Effector memory CD8-positive, alpha-beta T cell (primary cell): ENCODE measurements around the gene ARHGAP15.

ENCODE experiments used
- ATAC-seq: fragments of 150-1000 bp; cut with Tn5 transposase; replicated peaks from 2 replicates; pipeline ENCODE4 v1.10.0; 2021; ENCODE audit warnings: mild to moderate bottlenecking, moderate library complexity
- DNase-seq, 3 experiments: peaks; one replicate each; pipeline ENCODE4 v3.0.0; 2021
- H3K27ac Mint-ChIP-seq, 2 donors: one replicate each; pipeline ENCODE4 v1.8.0; 2022; ENCODE audit warnings: mild to moderate bottlenecking in 2 of 2, mixed read lengths in 2 of 2, moderate library complexity in 2 of 2
- H3K27me3 Mint-ChIP-seq, 2 donors: one replicate each; pipeline ENCODE4 v1.8.0; 2022; ENCODE audit warnings: mixed read lengths in 2 of 2
- H3K36me3 Mint-ChIP-seq: one replicate; pipeline ENCODE4 v1.8.0; 2022; ENCODE audit warnings: mild to moderate bottlenecking, moderate library complexity, mixed read lengths; ENCODE audit not compliant: insufficient read depth
- H3K4me1 Mint-ChIP-seq, 2 donors: one replicate each; pipeline ENCODE4 v1.8.0; 2022; ENCODE audit warnings: low read depth in 2 of 2, mixed read lengths in 2 of 2
- H3K4me3 Mint-ChIP-seq, 2 donors: one replicate each; pipeline ENCODE4 v1.8.0; 2022; ENCODE audit warnings: mild to moderate bottlenecking in 2 of 2, mixed read lengths in 2 of 2, moderate library complexity in 2 of 2
- H3K9me3 Mint-ChIP-seq, 2 donors: one replicate each; pipeline ENCODE4 v1.8.0; 2022; ENCODE audit warnings: mixed read lengths in 2 of 2

The ARHGAP15 gene

DNA sequence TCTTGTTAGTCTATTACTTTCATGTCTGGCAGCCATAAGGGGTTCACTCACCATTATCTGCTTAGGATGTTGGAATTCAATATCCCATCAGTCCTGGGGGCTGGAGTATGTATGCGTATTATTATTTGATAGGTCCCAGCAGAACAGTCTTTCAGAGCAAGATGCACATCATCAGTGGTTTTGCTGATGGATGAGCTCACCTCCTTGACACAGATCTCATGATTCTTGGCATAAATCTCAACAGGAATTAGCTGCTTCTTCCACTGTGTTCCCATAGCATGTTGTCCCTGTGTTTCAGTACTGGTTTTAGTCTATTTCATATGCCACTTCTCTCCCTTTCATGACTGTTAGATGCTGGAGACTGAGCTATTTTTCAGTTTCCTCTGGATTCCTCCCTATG lies 442.5 kb downstream of the ARHGAP15 start:
- H3K27ac Mint-ChIP-seq = peak overlapping the region in 1 of 2 donors; percentile 3
- no peak for DNase-seq

DNA sequence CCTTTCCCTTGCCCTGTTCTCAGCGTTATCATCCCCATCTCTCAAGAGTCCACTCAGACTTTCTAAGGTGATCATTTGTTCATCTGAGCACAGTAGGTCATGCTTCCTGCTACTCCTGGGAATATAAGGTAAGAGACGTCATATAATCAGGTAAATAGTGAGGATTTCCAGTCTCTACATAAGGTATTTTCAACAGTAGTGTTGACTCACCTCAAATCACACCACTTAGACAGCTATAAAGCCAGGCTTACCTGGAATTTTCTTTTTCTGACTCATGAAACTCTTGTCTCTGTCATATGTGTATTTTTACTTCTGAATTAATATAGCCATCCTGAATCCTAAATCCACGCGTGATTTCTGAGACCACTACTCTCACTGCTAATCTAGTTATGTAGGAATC lies 443.2 kb downstream of the ARHGAP15 start:
- H3K36me3 Mint-ChIP-seq = peaks cover 7% of the 10 kb centered on the region
- DNase-seq (no peak), ATAC-seq (no peak)
- peaks cover 0 to 2% of the 10 kb centered on the region in 2 donors for H3K9me3 Mint-ChIP-seq
- H3K4me3 Mint-ChIP-seq = no peak overlapping the region
- peaks cover 9 to 23% of the 10 kb centered on the region in 2 donors for H3K4me1 Mint-ChIP-seq
- H3K27ac Mint-ChIP-seq = peak overlapping the region in 1 of 2 donors; percentile 3
- no peaks in the 10 kb centered on the region for H3K27me3 Mint-ChIP-seq

More for the DNA sequence above, 442.5 kb downstream of the ARHGAP15 start:
- H3K9me3 Mint-ChIP-seq = peaks cover 0 to 4% of the 10 kb centered on the region in 2 donors
- H3K4me3 Mint-ChIP-seq = no peak overlapping the region
- peaks cover 10 to 26% of the 10 kb centered on the region in 2 donors for H3K4me1 Mint-ChIP-seq
- H3K27me3 Mint-ChIP-seq = no peaks in the 10 kb centered on the region
- ATAC-seq = no peak
- H3K36me3 Mint-ChIP-seq = peaks cover 8% of the 10 kb centered on the region

DNA sequence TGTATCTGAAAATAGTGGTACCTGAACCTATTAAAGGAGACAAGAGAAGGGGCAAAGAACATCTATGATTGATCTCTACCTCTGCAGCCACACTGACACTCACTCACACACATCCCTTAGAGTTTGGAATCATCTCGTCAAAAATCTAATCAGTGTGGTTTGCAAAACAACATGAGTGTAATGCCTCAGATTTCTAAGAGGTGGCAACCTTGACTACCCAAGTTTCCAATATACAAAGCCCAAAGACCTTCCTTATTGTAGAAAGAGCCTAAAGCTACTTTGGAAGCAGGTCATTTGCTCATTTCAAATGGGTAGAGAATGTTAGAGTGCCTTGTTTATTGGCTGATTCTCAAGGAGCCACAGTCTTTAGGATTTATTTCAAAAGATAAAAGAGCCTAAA lies 444.9 kb downstream of the ARHGAP15 start:
- H3K4me1 Mint-ChIP-seq = peaks cover 12 to 30% of the 10 kb centered on the region in 2 donors
- H3K4me3 Mint-ChIP-seq = no peak overlapping the region
- DNase-seq (no peak), ATAC-seq (no peak)
- no peak overlapping the region for H3K27ac Mint-ChIP-seq
- H3K9me3 Mint-ChIP-seq = no peaks in the 10 kb centered on the region
- H3K27me3 Mint-ChIP-seq = no peaks in the 10 kb centered on the region
- H3K36me3 Mint-ChIP-seq = peaks cover 4% of the 10 kb centered on the region

DNA sequence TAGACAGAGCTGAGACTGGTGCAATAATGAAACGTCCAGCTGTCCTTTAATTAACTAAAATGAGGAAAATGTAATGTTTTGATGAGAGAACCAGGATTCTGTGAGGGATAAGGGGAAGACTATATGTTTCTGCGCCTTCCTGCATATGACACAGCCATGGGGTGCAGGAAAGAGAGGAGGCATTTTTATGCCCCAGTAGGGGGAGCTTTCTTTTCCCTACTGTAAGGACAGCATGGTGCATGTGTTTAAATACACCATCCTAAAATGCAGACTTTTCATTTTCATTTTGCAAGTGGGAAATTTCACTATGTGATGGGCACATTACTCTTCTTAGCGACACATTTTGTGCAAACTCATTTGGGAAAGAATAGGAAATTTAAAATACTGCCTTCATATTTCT lies 446.1 kb downstream of the ARHGAP15 start:
- no peak overlapping the region for H3K27ac Mint-ChIP-seq
- H3K4me3 Mint-ChIP-seq = no peak overlapping the region
- H3K9me3 Mint-ChIP-seq = no peaks in the 10 kb centered on the region
- no peak for ATAC-seq
- peaks cover 4% of the 10 kb centered on the region for H3K36me3 Mint-ChIP-seq
- peaks cover 9 to 32% of the 10 kb centered on the region in 2 donors for H3K4me1 Mint-ChIP-seq
- no peak for DNase-seq
- H3K27me3 Mint-ChIP-seq = no peaks in the 10 kb centered on the region

DNA sequence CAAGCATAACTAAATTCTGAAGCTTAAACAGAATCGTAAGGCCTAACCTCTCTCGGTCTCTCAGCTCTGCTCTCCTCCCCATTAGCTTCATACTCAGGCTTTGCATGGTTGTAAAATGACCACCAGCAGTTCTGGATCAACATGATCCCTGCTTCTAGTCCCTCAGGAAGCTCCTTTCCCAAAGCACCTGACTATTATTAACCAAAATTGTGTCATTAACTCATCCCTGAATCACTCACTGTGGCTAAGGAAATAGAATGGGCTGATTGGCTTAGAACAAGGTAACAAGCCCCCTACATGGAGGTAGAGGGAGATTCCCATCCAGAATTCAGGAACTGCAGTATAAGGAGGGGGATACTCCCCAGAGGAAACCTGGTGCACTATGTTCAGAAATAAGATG lies 448.3 kb downstream of the ARHGAP15 start:
- Mint-ChIP-seq H3K27ac (no peak overlapping the region), H3K4me3 (no peak overlapping the region), H3K9me3 (no peaks in the 10 kb centered on the region), H3K36me3 (peaks cover under 1% of the 10 kb centered on the region), H3K27me3 (no peaks in the 10 kb centered on the region), H3K4me1 (peaks cover 16 to 40% of the 10 kb centered on the region in 2 donors)
- DNase-seq (no peak), ATAC-seq (no peak)

DNA sequence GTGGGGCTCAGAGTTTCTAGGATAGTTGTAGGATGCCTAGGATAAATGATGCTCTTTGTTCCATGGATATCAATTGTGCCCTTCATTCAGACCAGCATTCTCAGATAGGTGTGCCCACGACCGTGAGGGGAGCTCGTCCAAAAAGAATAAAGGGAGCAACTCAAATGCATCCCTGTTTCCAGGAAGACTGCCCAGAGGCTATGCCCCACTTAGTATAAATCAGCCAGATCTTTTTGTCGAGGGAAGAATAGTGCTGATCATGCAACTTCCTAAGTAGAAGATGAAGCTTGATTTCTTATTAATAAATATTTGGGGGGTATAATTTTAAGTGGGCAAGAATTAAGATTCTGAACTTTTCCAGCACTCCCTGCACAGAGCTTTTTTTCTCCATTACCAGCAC lies 450.2 kb downstream of the ARHGAP15 start:
- no peaks in the 10 kb centered on the region for H3K9me3 Mint-ChIP-seq
- no peak overlapping the region for H3K27ac Mint-ChIP-seq
- no peak overlapping the region for H3K4me3 Mint-ChIP-seq
- ATAC-seq (no peak), DNase-seq (no peak)
- H3K4me1 Mint-ChIP-seq = peaks cover 18 to 43% of the 10 kb centered on the region in 2 donors
- no peaks in the 10 kb centered on the region for H3K36me3 Mint-ChIP-seq
- H3K27me3 Mint-ChIP-seq = no peaks in the 10 kb centered on the region

DNA sequence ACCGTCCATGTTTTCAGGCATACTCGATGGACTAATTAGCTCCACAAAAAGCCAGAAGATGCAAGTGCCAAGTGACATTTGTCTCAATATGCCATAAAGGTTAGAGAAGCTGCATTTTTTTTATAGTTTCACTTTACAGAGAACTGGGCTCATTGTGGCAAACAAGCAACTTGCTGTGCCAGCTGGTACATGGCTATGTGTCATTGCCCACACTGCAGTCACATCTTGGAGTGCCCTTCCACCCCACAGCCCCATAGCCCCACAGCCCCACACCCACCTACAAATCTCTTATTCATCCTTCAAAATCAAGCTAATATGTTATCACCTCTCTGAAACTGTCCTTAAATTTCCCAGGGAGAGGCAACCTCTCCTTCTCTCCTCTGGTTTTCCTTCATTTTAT lies 451.9 kb downstream of the ARHGAP15 start:
- peaks cover 18 to 39% of the 10 kb centered on the region in 2 donors for H3K4me1 Mint-ChIP-seq
- H3K27ac Mint-ChIP-seq = peak overlapping the region; percentile 24 to 44
- no peaks in the 10 kb centered on the region for H3K27me3 Mint-ChIP-seq
- H3K9me3 Mint-ChIP-seq = no peaks in the 10 kb centered on the region
- ATAC-seq (peak; percentile 66), DNase-seq (no peak)
- no peaks in the 10 kb centered on the region for H3K36me3 Mint-ChIP-seq
- H3K4me3 Mint-ChIP-seq = peak overlapping the region in 1 of 2 donors; percentile 1

DNA sequence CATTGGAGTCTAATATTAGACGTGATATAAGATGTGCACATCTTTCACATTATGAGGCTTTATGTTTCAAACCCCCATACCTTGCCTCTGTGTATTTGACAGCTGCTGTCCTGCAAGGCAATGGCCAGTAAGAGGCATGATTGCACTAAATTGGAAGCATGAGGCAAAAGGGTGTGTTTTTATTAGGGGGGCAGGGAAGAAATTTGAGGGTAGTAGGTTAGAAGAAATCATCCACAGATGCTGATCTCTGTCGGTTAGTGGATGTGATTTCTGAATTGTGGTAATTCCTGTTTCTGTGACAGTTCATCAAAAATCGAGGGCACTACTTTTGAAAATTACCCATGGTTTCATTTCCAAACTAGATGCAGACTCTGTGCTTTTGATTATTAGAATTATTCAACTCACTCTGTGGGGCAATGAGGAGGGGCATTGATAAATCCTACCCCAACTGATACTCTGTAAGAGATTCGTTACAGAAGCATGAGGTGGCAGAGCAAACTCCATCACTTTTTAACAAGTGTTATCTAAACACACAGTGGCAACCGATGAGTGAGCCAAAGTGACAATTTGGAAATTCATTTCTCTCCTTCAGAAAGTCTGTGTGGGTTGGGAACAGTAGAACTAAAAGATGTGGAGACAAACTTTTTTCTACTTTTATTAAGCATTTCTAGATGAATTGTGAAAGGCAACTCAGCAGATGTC lies 453.0 kb downstream of the ARHGAP15 start:
- DNase-seq (no peak), ATAC-seq (no peak)
- no peaks in the 10 kb centered on the region for H3K27me3 Mint-ChIP-seq
- H3K27ac Mint-ChIP-seq = peak overlapping the region in 1 of 2 donors; percentile 3
- no peak overlapping the region for H3K4me3 Mint-ChIP-seq
- H3K36me3 Mint-ChIP-seq = no peaks in the 10 kb centered on the region
- H3K4me1 Mint-ChIP-seq = peaks cover 25 to 45% of the 10 kb centered on the region in 2 donors
- H3K9me3 Mint-ChIP-seq = no peaks in the 10 kb centered on the region

DNA sequence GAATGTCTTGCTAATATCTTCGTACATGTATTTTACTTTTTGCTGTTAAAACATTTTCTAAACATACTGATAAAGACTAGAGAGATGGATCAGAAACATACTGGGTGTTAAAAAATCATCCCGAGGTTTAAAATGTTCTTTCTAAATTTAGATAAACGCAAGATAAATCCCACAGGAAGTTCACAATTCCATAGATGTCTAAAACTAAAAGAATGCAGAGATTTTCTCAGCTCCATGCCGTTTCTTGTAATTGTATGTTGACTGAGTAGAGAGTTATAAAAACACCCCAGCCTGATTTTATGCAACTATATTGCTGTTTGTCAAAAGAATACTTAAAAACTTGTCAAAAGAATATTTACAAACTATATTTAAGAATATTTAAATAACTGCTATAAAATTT lies 455.7 kb downstream of the ARHGAP15 start:
- DNase-seq = no peak
- ATAC-seq = no peak
- Mint-ChIP-seq H3K4me1 (peaks cover 31 to 43% of the 10 kb centered on the region in 2 donors), H3K27ac (no peak overlapping the region), H3K4me3 (no peak overlapping the region), H3K27me3 (no peaks in the 10 kb centered on the region), H3K36me3 (no peaks in the 10 kb centered on the region), H3K9me3 (no peaks in the 10 kb centered on the region)

DNA sequence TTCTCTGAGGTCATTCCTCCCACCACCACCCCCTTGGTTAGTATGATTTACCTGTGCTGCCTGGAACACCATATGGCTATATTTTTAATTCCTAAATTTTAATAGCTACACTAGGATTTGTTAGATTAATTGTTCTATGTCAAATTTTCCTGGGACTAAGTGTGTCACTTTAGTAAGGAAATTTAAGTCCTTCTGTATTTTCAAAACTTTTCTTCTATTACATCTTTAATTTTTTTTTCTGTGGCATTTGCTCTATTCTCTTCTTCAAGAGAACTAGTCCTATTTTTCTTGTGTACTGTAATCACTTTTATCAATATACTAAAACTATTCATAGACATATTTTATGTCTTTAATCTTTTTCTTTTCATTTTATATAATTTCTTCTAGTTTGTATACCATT lies 456.9 kb downstream of the ARHGAP15 start:
- Mint-ChIP-seq H3K27me3 (no peaks in the 10 kb centered on the region), H3K4me1 (peaks cover 27 to 40% of the 10 kb centered on the region in 2 donors), H3K36me3 (peaks cover 5% of the 10 kb centered on the region), H3K27ac (no peak overlapping the region), H3K4me3 (no peak overlapping the region), H3K9me3 (no peaks in the 10 kb centered on the region)
- ATAC-seq = no peak
- DNase-seq = no peak

DNA sequence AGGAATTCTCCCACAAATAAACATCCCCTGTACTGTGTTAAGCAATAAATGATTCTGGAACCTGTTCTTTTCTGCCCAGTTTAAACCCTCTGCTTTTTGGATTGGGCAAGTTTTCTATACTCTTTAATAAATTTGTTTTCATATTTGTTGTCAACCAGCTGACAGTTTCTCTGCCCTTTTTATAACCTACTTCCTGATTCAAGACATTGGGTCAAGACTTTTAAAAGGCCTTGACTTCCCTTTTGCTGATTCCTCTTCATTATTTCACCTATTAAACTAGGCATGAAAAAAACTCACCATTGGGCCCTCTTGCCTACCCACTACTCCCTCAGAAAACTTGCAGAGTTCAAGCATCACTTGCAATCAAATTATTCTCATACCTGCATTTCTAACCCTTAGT lies 459.5 kb downstream of the ARHGAP15 start:
- DNase-seq (no peak), ATAC-seq (no peak)
- peak overlapping the region in 1 of 2 donors; percentile 57 for H3K27ac Mint-ChIP-seq
- peaks cover 17% of the 10 kb centered on the region for H3K36me3 Mint-ChIP-seq
- peaks cover 18 to 33% of the 10 kb centered on the region in 2 donors for H3K4me1 Mint-ChIP-seq
- H3K27me3 Mint-ChIP-seq = no peaks in the 10 kb centered on the region
- no peak overlapping the region for H3K4me3 Mint-ChIP-seq
- no peaks in the 10 kb centered on the region for H3K9me3 Mint-ChIP-seq

DNA sequence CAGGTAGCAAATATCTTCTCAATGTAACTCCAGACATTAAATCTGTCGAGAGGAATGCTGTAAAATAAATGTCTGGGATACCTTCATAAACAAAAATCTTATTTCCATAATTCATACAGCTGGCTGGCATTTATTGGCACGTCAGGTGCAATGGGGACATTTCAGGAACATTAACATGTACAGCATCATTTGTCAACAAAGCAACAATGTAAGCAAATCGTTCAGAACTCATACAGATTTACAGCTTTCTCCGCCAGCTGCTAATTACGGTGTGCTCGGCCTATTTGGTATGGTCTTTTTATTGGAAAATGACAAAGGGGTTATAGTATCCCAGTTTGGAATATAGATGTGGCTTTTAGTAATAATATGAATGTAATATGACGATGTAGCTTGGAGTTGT lies 464.9 kb downstream of the ARHGAP15 start:
- Mint-ChIP-seq H3K36me3 (peaks cover 34% of the 10 kb centered on the region), H3K4me3 (no peak overlapping the region), H3K27me3 (no peaks in the 10 kb centered on the region), H3K4me1 (peaks cover 4 to 24% of the 10 kb centered on the region in 2 donors), H3K9me3 (no peaks in the 10 kb centered on the region), H3K27ac (no peak overlapping the region)
- no peak for DNase-seq
- ATAC-seq = no peak

DNA sequence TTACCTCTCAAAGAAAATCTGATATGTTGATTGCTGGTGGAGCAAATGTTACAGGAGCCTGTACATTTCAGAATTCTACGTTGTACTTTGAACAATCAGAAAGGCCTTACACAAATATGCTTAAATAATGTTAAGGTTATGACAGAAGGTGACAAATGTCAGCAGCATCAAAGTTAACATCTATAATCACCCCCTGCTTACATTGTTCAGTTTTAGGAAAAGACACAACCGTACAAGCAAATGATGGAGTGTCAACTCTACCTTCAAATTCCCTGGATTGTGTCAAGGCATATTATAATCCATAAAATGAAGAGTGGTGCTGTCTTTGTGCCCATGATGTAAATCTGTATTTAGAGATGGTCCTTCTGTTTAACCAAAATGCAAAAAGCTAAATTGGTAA lies 465.5 kb downstream of the ARHGAP15 start:
- H3K9me3 Mint-ChIP-seq = no peaks in the 10 kb centered on the region
- H3K36me3 Mint-ChIP-seq = peaks cover 39% of the 10 kb centered on the region
- no peak overlapping the region for H3K27ac Mint-ChIP-seq
- ATAC-seq (no peak), DNase-seq (no peak)
- H3K4me1 Mint-ChIP-seq = peaks cover 4 to 25% of the 10 kb centered on the region in 2 donors
- no peaks in the 10 kb centered on the region for H3K27me3 Mint-ChIP-seq
- H3K4me3 Mint-ChIP-seq = no peak overlapping the region

DNA sequence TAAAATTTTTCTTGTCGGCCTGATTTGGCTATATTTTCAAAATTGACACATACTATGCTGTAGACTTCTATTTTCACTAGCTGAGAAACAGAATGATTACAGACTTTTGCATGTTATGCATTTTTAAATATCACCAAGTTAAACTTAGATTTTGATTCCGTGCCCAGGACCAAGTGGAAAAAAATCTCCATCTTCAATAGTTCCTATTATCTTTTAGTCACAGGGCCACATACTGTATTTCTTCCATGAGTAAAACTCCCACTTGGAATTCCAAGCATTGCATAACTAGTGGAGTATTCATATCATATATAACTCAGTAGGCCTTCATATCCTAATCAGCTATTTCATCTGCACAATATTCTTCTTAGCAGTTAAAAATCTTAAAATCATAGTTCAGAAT lies 470.9 kb downstream of the ARHGAP15 start:
- Mint-ChIP-seq H3K27ac (no peak overlapping the region), H3K4me3 (no peak overlapping the region), H3K27me3 (no peaks in the 10 kb centered on the region), H3K4me1 (peaks cover 2 to 26% of the 10 kb centered on the region in 2 donors), H3K9me3 (no peaks in the 10 kb centered on the region), H3K36me3 (peaks cover 52% of the 10 kb centered on the region)
- DNase-seq (no peak), ATAC-seq (no peak)
